ENCODE measurements around the gene SENP5. TPM values are rescaled to one million over a fixed set of nuclear protein-coding genes. Genes with fewer than 3 reads are reported as not detected.

The SENP5 gene
- total RNA-seq, 3 donors from 2014 or later = 40.3 to 50.9 (median 40.5) TPM

GRCh38 chr3:196915375-196915774, 47.7 kb downstream of the SENP5 start:
- Histone ChIP-seq H3K27ac (no peak overlapping the region), H3K27me3 (no peaks in the 10 kb centered on the region), H3K4me1 (no peaks in the 10 kb centered on the region), H3K36me3 (no peaks in the 10 kb centered on the region), H3K9me3 (no peaks in the 10 kb centered on the region), H3K4me3 (no peak overlapping the region)
- DNase-seq (ENCODE audit: low spot score in 2 of 2) = no peak
- TF ChIP-seq POLR2A (IDR thresholded peaks at IDR 0.05) = no peak
- TF ChIP-seq POLR2AphosphoS5 (IDR thresholded peaks at IDR 0.05) = no peak
- TF ChIP-seq CTCF (IDR thresholded peaks at IDR 0.05) = no peak
- intact Hi-C loops (cut with DNase I; ENCODE audit: low total_unique reads) = no loop called here

GRCh38 chr3:196916221-196916620, 48.5 kb downstream of the SENP5 start:
- H3K4me1 ChIP-seq = no peaks in the 10 kb centered on the region
- no peak for DNase-seq (ENCODE audit: low spot score in 2 of 2)
- no peaks in the 10 kb centered on the region for H3K9me3 ChIP-seq
- H3K36me3 ChIP-seq = no peaks in the 10 kb centered on the region
- no peak overlapping the region for H3K27ac ChIP-seq
- H3K4me3 ChIP-seq = no peak overlapping the region
- H3K27me3 ChIP-seq = no peaks in the 10 kb centered on the region
- TF ChIP-seq POLR2A (IDR thresholded peaks at IDR 0.05) (no peak), CTCF (IDR thresholded peaks at IDR 0.05) (no peak), POLR2AphosphoS5 (IDR thresholded peaks at IDR 0.05) (no peak)
- intact Hi-C loops (cut with DNase I; ENCODE audit: low total_unique reads) = no loop called here

- Histone ChIP-seq H3K9me3 (no peaks in the 10 kb centered on the region), H3K36me3 (no peaks in the 10 kb centered on the region), H3K4me1 (no peaks in the 10 kb centered on the region), H3K27ac (no peak overlapping the region), H3K4me3 (no peak overlapping the region), H3K27me3 (no peaks in the 10 kb centered on the region)
- TF ChIP-seq POLR2A (IDR thresholded peaks at IDR 0.05) (no peak), CTCF (IDR thresholded peaks at IDR 0.05) (no peak), POLR2AphosphoS5 (IDR thresholded peaks at IDR 0.05) (no peak)
- DNase-seq (ENCODE audit: low spot score in 2 of 2) = no peak
- intact Hi-C loops (cut with DNase I; ENCODE audit: low total_unique reads) = no loop called here
Observed at GRCh38 chr3:196916995-196917394, 49.3 kb downstream of the SENP5 start.

GRCh38 chr3:196918968-196919367, 51.2 kb downstream of the SENP5 start:
- no peak for TF ChIP-seq POLR2AphosphoS5 (IDR thresholded peaks at IDR 0.05)
- TF ChIP-seq CTCF (IDR thresholded peaks at IDR 0.05) = no peak
- no peak for TF ChIP-seq POLR2A (IDR thresholded peaks at IDR 0.05)
- intact Hi-C loops (cut with DNase I; ENCODE audit: low total_unique reads) = no loop called here
- H3K9me3 ChIP-seq = no peaks in the 10 kb centered on the region

GRCh38 chr3:196920733-196921132, 53.0 kb downstream of the SENP5 start:
- H3K4me1 ChIP-seq = no peaks in the 10 kb centered on the region
- H3K9me3 ChIP-seq = no peaks in the 10 kb centered on the region
- H3K27ac ChIP-seq = no peak overlapping the region
- intact Hi-C loops (cut with DNase I; ENCODE audit: low total_unique reads) = loop anchor here (5.0 kb wide), 1 partner anchor 743 kb away; no protein-coding TSS in a partner anchor
- TF ChIP-seq POLR2A (IDR thresholded peaks at IDR 0.05) (no peak), POLR2AphosphoS5 (IDR thresholded peaks at IDR 0.05) (no peak), CTCF (IDR thresholded peaks at IDR 0.05) (no peak)
- no peak for DNase-seq (ENCODE audit: low spot score in 2 of 2)
- H3K27me3 ChIP-seq = no peaks in the 10 kb centered on the region
- no peak overlapping the region for H3K4me3 ChIP-seq
- H3K36me3 ChIP-seq = no peaks in the 10 kb centered on the region

More at GRCh38 chr3:196918968-196919367, 51.2 kb downstream of the SENP5 start:
- H3K36me3 ChIP-seq = no peaks in the 10 kb centered on the region
- no peak overlapping the region for H3K27ac ChIP-seq
- DNase-seq (ENCODE audit: low spot score in 2 of 2) = no peak
- no peaks in the 10 kb centered on the region for H3K27me3 ChIP-seq
- no peaks in the 10 kb centered on the region for H3K4me1 ChIP-seq
- H3K4me3 ChIP-seq = no peak overlapping the region

All from breast epithelium (tissue), 4 donors.